WI38 (cell line): Measurements from ENCODE around the gene SMYD3.

Experiments
- H3K4me3 ChIP-seq: 2 replicates; pipeline ENCODE4 v1.5.1; 2011; ENCODE audit warnings: low read depth, mild to moderate bottlenecking, control low read depth, low read length
- TF ChIP-seq, protein P1 (sequence below): IDR thresholded peaks from 2 replicates; pipeline ENCODE4 v1.5.1; 2012; ENCODE audit warnings: low read depth, mild to moderate bottlenecking, control low read depth, low read length

SMYD3 gene

GRCh38 chr1:246527402-246528088, 20.5 kb upstream of the SMYD3 start:
- TF ChIP-seq, protein P1, sequence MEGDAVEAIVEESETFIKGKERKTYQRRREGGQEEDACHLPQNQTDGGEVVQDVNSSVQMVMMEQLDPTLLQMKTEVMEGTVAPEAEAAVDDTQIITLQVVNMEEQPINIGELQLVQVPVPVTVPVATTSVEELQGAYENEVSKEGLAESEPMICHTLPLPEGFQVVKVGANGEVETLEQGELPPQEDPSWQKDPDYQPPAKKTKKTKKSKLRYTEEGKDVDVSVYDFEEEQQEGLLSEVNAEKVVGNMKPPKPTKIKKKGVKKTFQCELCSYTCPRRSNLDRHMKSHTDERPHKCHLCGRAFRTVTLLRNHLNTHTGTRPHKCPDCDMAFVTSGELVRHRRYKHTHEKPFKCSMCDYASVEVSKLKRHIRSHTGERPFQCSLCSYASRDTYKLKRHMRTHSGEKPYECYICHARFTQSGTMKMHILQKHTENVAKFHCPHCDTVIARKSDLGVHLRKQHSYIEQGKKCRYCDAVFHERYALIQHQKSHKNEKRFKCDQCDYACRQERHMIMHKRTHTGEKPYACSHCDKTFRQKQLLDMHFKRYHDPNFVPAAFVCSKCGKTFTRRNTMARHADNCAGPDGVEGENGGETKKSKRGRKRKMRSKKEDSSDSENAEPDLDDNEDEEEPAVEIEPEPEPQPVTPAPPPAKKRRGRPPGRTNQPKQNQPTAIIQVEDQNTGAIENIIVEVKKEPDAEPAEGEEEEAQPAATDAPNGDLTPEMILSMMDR, result no peak
- H3K4me3 ChIP-seq, result no peak overlapping the region

DNA sequence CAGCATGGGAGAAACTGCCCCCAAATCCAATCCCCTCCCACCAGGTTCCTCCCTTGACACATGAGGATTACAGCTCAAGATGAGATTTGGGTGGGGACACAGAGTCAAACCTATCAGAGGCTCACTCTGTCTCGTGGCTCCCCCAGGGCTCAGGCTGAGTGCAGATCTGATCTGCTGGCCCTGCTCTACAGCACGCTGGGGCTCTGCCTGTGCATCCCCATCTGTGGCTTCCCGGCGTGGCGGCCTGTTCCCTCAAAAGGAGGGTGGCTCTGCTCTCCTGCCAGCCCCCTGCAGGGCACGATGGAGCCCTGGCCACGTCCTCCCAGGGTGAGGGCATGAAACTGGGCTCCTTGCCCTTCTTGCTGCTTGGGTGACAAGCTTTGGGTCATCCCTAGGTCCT, 19.8 kb upstream of the SMYD3 start:
- TF ChIP-seq, protein P1, result no peak
- no peak overlapping the region for H3K4me3 ChIP-seq

- TF ChIP-seq, protein P1, result no peak
- no peak overlapping the region for H3K4me3 ChIP-seq
Measured at GRCh38 chr1:246526380-246526779, 19.3 kb upstream of the SMYD3 start.

GRCh38 chr1:246519514-246519913, 12.4 kb upstream of the SMYD3 start:
- no peak overlapping the region for H3K4me3 ChIP-seq
- TF ChIP-seq, protein P1, result no peak

DNA sequence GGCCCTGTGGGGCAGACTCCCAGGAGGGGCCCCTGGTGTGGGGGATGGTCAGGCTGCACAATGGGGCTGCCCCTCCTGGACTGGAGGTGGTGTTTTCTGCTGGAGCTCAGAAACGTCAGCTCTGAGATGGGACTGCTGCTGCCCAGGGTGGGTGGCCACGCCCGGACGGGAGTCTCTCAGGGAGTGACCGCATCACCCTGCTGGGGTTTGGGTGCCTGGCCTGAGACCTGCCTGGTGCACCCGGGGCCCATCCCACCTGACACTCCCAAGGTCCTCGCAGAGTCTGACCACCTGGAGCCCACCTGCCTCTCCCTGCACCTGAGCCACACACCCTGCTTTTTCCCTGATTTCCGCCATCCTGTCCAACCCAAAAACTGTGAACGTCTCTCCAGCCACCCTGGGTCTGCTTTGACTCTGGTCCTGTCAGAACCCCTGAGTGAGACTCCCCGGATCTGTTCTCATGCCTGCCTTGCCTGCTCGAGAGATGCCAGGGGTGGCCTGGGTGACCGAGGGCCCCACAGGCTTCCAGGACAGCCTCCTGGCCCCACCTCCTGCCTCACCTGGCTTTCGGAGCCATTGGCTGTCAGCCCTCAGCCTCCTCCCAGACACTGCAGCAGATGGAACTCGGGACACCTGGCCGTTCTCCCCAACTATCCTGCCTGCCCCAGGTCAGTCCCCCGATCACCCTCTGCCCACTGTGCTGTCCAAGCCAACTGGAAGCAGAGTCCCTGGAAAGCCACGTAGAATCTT, 11.6 kb upstream of the SMYD3 start:
- TF ChIP-seq, protein P1, result no peak
- H3K4me3 ChIP-seq, result no peak overlapping the region

DNA sequence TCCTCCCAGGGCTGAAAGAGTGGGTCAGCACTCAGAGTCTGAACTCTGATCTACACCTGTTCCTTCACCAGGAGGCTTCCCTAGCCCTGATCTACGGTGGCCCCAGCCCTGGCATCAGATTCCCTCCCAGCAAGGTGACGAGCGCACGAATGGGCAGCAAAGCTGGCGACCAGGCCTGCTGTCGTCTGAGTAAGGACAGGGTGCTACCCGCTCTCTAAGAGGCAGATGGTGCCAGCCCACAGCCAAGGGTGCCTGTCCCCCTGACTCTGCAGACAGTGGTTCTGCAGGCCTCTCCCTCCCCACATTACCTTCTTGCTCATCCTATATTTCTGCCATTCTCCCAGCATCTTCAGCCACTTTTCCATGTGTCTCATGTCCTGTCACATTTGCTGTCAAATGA, 10.3 kb upstream of the SMYD3 start:
- TF ChIP-seq, protein P1, result no peak
- no peak overlapping the region for H3K4me3 ChIP-seq

- TF ChIP-seq, protein P1, result no peak
- no peak overlapping the region for H3K4me3 ChIP-seq
Measured at GRCh38 chr1:246516126-246516525, 9.0 kb upstream of the SMYD3 start.
